Chondrocyte (in vitro differentiated cells): ENCODE data around the gene GCNT1. TPM values are rescaled to one million over a fixed set of nuclear protein-coding genes. Genes with fewer than 3 reads are reported as not detected.

Experiments
- DNase-seq: peaks from one replicate; pipeline ENCODE4 v3.0.0; 2021; ENCODE audit warnings: mixed read lengths, low spot score
- H3K27ac Mint-ChIP-seq: one replicate; pipeline ENCODE4 v1.8.0; 2021; ENCODE audit warnings: mild to moderate bottlenecking, moderate library complexity, mixed read lengths; ENCODE audit not compliant: unreplicated experiment
- H3K27me3 Mint-ChIP-seq: 2 replicates; pipeline ENCODE4 v1.8.0; 2021; ENCODE audit warnings: low read depth, mixed read lengths
- H3K36me3 Mint-ChIP-seq: 2 replicates; pipeline ENCODE4 v1.8.0; 2021; ENCODE audit warnings: low read depth, mixed read lengths
- H3K4me1 Mint-ChIP-seq: 2 replicates; pipeline ENCODE4 v1.8.0; 2021; ENCODE audit warnings: low read depth, mild to moderate bottlenecking, mixed read lengths
- H3K4me3 Mint-ChIP-seq: one replicate; pipeline ENCODE4 v1.8.0; 2021; ENCODE audit warnings: mild to moderate bottlenecking, moderate library complexity, mixed read lengths; ENCODE audit not compliant: unreplicated experiment
- H3K9me3 Mint-ChIP-seq: 2 replicates; pipeline ENCODE4 v1.8.0; 2021; ENCODE audit warnings: low read depth, mixed read lengths
- total RNA-seq: library from RNA; stranded (reverse); gene quantifications from 3 replicates; pipeline ENCODE4 v1.2.1, GENCODE V29; 2021
- TF ChIP-seq, protein P1 (sequence below): fragments of 200-600 bp; sonication (generic); IDR thresholded peaks from 2 replicates; pipeline ENCODE4 v1.5.0; 2021; ENCODE audit warnings: antibody characterized with exemption, mild to moderate bottlenecking, moderate library complexity

Gene GCNT1
- total RNA-seq, 1 donor from 2014 or later, result 11.0 TPM

DNA sequence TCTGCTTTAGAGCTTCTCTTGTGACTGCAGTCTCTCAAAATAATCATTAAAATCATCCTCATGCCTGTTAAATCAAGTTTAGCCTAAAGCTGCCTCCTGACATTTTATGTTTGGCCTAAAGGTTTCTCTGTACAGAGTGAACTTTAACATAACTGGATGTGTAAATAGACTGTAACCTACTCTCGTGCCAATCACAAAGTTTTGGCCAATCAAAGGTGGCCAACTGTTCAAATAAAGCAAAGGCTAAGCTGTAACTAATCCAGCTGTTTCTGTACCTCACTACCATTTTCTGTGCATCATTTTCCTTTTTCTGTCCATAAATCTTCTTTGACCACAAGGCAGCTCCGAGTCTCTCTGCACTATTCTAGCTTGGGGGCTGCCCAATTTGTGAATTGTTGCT lies 86.2 kb downstream of the GCNT1 start:
- Mint-ChIP-seq H3K27me3 (no peaks in the 10 kb centered on the region), H3K9me3 (no peaks in the 10 kb centered on the region), H3K4me3 (no peak overlapping the region), H3K36me3 (no peaks in the 10 kb centered on the region), H3K4me1 (peaks cover 2% of the 10 kb centered on the region), H3K27ac (no peak overlapping the region)
- no peak for DNase-seq
- TF ChIP-seq, protein P1, sequence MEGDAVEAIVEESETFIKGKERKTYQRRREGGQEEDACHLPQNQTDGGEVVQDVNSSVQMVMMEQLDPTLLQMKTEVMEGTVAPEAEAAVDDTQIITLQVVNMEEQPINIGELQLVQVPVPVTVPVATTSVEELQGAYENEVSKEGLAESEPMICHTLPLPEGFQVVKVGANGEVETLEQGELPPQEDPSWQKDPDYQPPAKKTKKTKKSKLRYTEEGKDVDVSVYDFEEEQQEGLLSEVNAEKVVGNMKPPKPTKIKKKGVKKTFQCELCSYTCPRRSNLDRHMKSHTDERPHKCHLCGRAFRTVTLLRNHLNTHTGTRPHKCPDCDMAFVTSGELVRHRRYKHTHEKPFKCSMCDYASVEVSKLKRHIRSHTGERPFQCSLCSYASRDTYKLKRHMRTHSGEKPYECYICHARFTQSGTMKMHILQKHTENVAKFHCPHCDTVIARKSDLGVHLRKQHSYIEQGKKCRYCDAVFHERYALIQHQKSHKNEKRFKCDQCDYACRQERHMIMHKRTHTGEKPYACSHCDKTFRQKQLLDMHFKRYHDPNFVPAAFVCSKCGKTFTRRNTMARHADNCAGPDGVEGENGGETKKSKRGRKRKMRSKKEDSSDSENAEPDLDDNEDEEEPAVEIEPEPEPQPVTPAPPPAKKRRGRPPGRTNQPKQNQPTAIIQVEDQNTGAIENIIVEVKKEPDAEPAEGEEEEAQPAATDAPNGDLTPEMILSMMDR, result no peak

- no peak for DNase-seq
- H3K36me3 Mint-ChIP-seq, result no peaks in the 10 kb centered on the region
- no peak overlapping the region for H3K27ac Mint-ChIP-seq
Measured at GRCh38 chr9:76552181-76552580, 93.2 kb downstream of the GCNT1 start.

DNA sequence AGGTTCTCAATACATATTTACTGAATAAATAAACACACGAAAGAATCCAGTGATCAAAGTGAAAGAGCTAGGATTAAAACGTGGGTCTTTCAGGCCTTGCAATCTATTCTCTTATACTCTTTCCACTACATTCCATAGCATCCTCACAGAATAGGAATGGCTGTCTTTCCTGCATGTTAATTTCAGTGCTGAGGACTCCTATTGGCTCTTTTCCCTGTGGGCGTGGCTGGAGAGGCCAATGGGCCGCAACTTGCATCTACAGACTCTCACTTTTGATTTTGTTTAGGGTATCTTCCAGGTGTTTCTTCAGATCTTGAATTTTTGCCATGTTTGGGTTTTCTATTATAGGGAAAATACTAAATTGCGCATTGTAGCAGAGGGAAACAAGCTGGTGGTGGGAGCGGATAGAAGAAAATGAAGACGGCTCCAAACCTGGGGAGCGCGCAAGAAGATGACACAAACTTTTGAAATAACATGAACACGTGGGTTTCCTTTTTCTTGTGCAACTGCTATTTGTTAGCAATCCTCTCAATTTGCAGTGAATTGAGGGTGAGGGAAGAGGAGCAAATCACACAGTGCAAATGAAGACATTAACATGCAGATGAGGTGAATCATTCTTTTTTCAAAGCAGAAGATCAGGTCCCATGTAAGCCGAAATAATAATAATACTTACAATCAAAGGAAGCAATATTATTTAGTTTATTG lies 93.9 kb downstream of the GCNT1 start:
- Mint-ChIP-seq H3K4me1 (peaks cover 23% of the 10 kb centered on the region), H3K4me3 (no peak overlapping the region), H3K27ac (no peak overlapping the region), H3K9me3 (peaks cover 2% of the 10 kb centered on the region), H3K27me3 (no peaks in the 10 kb centered on the region), H3K36me3 (no peaks in the 10 kb centered on the region)
- TF ChIP-seq, protein P1, result no peak
- no peak for DNase-seq

More at GRCh38 chr9:76552181-76552580, 93.2 kb downstream of the GCNT1 start:
- H3K4me1 Mint-ChIP-seq, result peaks cover 16% of the 10 kb centered on the region
- TF ChIP-seq, protein P1, result no peak
- H3K27me3 Mint-ChIP-seq, result no peaks in the 10 kb centered on the region
- no peaks in the 10 kb centered on the region for H3K9me3 Mint-ChIP-seq
- no peak overlapping the region for H3K4me3 Mint-ChIP-seq

DNA sequence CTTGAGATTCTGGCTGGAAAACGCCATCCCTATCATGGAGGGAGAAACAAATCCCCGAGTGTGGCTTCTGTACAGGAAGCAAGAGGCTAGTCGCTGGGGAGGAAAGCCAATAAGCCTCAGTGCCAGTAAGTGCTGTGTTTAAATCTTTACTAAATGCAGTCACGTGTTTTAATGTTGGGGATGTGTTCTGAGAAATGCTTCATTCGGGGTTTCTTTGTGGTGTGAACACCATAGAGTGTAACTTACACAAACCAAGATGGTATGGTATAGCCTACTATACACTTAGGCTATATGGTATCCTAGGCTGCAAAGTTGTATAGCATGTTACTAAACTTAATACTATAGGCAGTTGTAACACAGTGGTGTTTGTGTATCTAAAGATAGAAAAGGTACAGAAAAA lies 94.7 kb downstream of the GCNT1 start:
- no peaks in the 10 kb centered on the region for H3K27me3 Mint-ChIP-seq
- no peak overlapping the region for H3K27ac Mint-ChIP-seq
- H3K4me3 Mint-ChIP-seq, result no peak overlapping the region
- TF ChIP-seq, protein P1, result no peak
- H3K4me1 Mint-ChIP-seq, result peaks cover 30% of the 10 kb centered on the region
- H3K9me3 Mint-ChIP-seq, result peaks cover 2% of the 10 kb centered on the region
- DNase-seq, result no peak
- no peaks in the 10 kb centered on the region for H3K36me3 Mint-ChIP-seq

Other genes starting within 250 kb of the GCNT1 start
- gene RFK, start 64.8 kb upstream of the GCNT1 start, total RNA-seq, result 14.3 to 18.1 TPM (median 15.6 TPM) in 3 replicates